Spleen (tissue), 7 donors: ENCODE measurements around the gene SARS2.

ENCODE experiments used
- POLR2A ChIP-seq, 3 donors: fragments of 450-650 bp; IDR thresholded peaks; one replicate each; pipeline ENCODE4 v1.5.1; 2017; ENCODE audit warnings: antibody characterized with exemption in 3 of 3, mild to moderate bottlenecking in 1 of 3
- POLR2AphosphoS5 ChIP-seq, 3 donors: sonication (generic); formaldehyde crosslinking; IDR thresholded peaks; one replicate each; pipeline ENCODE4 v1.5.1; 2017; ENCODE audit warnings: antibody characterized with exemption in 3 of 3
- TF ChIP-seq, protein P1 (sequence below), 11 experiments: fragments of 200-600 bp in 7 of 11; fragments of 450-650 bp in 4 of 11; sonication (generic) in 4 of 11; IDR thresholded peaks in 8 of 11; conservative IDR thresholded peaks in 3 of 11; 1 replicate in 7 of 11; 2 replicates in 4 of 11; pipeline versions ENCODE4 v1.4.0 to v1.8.0; 2016 to 2021; ENCODE audit warnings: antibody characterized with exemption in 11 of 11, inconsistent platforms in 4 of 11, mild to moderate bottlenecking in 1 of 11
- donor health status: DM: no; HTN: no; CAD: no; lungs with moderate emphysema.
- donor health status: DM: no; HTN: no; CAD: no.
- donor health status: DM: no; HTN: no; CAD: no.

DNA sequence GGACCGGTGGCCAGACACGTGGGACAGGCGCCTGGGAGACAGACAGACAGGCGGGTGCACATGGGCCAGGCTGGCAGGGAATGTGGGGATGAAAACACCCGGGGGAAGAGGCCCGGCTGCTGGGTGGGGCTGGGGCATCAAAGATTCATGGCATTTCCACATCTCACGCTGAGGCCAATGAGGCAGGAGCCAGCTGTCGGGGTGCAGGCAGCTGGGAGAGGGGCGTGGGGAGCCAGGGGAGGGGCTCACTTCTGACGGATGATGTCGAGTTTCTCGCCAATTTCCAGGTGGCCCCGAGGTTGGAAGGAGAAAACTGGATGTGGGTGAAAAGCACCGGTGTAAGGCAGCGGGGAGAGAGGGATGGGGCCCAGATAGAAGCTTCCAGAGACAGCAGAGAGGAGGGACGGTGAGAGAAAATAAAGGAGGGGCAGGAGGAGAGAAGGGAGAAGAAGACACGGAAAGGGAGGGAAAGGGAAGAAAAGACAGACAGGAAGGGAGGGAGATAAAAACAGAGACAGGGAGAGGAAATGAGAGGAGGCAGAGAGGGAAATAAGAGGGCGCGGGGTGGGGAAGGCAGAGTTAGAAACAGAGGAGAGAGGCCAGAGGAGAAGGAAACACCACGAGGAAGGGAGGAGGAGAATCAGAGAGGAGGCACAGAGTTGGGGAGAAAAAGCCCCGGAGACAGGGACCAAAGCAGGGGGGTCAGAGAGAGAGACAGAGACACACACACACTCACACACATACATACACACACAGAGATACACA lies 10.5 kb downstream of the SARS2 start:
- TF ChIP-seq POLR2A (IDR thresholded peaks at IDR 0.05) (no peak), POLR2AphosphoS5 (IDR thresholded peaks at IDR 0.05) (no peak)
- TF ChIP-seq, protein P1, sequence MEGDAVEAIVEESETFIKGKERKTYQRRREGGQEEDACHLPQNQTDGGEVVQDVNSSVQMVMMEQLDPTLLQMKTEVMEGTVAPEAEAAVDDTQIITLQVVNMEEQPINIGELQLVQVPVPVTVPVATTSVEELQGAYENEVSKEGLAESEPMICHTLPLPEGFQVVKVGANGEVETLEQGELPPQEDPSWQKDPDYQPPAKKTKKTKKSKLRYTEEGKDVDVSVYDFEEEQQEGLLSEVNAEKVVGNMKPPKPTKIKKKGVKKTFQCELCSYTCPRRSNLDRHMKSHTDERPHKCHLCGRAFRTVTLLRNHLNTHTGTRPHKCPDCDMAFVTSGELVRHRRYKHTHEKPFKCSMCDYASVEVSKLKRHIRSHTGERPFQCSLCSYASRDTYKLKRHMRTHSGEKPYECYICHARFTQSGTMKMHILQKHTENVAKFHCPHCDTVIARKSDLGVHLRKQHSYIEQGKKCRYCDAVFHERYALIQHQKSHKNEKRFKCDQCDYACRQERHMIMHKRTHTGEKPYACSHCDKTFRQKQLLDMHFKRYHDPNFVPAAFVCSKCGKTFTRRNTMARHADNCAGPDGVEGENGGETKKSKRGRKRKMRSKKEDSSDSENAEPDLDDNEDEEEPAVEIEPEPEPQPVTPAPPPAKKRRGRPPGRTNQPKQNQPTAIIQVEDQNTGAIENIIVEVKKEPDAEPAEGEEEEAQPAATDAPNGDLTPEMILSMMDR (IDR thresholded peaks at IDR 0.05 in 8 of 11, conservative IDR thresholded peaks at IDR 0.05 in 3 of 11): no peak
